NK-92 (cell line): ENCODE data around the gene VILL.

Experiments used
- DNase-seq: peaks from one replicate; lab custom pipeline; 2025; ENCODE audit not compliant: unreplicated experiment; lab: John Stamatoyannopoulos, UW

VILL gene

DNA sequence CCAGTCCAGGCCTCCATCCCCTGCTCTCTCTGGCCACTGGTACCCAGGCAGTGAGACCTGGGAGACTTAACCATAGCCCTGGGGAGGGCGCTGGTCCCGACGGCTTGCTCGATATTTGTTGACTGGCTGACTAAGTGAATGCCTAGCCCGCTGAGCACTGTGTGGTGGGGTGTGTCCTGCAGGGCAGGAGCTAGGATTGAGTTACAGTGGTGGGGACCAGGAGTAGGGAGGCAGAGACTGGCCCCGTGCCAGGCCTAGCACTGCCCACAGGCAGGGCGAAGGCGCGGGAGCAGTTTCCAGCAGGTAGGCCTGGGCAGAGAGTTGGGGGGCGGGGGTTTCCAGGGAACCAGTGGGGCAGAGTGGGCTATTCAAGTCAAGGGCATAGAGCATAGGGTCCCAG is at the start of gene VILL:
VILL (plus strand) TSS at position 260 of the 400 bp plus-strand sequence. CDS start 2,887 bp downstream, outside the sequence.
- no peak for DNase-seq

DNA sequence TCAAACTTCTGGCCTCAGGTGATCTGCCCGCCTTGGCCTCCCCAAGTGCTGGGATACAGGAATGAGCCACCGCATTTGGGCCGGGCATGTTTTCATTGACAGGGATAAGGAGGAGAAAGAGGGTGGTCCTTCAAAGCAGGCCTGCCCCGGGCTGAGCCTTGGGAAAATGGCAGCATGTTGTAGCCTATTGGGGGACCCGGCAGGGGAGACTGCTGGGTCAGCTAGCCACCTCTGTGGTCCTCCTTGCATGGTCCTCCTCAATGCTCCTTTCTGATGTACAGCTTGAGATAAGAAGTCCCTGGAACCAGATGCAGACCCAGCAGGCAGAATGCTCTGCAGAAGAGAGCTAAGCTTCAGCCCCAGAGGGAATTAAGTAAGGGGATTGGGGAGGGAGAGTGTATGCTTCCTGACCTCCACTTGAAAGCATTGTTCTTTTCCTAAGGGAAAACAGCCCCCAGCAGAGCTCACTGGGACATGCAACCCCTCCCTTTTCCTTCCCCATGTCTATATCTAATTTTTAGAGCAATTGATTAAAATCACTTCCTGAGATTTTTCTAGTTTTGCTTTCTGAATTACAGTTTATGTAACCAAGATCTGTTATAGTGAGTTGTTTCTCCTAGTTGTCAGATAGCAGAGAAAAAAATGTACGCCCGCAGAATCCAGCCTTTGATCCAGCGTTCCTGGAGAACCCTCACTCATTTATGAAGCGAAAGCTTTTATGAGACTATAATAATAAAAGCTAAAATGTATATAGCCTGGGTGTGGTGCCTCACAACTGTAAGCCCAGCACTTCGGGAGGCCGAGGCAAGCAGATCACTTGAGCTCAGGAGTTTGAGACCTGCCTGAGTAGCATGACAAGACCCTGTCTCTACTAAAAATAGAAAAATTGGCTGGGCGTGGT is 48.7 kb upstream of the VILL start:
- no peak for DNase-seq

DNA sequence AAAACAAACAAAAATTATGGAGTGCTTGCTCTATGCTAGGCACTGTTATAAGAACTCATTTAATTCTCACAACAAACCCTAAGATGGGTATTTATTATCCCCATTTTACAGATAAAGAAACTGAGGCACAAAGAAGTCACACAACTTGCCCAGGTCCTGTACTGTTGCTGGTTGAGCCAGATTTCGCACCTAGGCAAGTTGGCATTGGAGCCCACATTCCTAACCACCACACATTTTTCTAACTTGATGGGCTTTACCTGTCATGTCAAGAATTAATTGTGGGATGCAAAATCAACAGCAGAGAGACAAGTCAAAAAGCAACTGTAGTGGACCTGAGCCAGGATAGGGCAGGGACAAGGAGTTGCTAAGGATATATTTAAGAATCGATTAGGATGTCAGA is 47.9 kb upstream of the VILL start:
- DNase-seq, result no peak

DNA sequence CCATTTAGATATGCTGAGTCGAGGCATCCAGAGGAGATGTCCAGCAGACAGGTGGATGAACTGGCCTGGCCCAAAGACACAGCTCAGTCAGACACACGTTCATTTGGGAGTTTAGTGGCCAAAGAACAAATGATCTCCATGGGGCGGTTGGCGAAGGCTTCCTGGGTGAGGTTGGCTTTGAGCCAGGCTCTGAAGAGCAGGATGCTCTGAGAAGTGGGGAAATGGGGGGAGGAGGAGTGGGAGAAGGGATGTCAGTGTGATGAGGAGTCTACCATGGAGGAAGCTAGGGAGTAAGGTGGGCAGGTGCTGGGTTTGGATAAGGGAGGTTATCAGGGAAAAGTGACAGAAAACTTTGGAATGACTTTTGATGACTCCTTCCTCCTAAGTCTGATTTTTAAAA is 47.5 kb upstream of the VILL start:
- no peak for DNase-seq

DNA sequence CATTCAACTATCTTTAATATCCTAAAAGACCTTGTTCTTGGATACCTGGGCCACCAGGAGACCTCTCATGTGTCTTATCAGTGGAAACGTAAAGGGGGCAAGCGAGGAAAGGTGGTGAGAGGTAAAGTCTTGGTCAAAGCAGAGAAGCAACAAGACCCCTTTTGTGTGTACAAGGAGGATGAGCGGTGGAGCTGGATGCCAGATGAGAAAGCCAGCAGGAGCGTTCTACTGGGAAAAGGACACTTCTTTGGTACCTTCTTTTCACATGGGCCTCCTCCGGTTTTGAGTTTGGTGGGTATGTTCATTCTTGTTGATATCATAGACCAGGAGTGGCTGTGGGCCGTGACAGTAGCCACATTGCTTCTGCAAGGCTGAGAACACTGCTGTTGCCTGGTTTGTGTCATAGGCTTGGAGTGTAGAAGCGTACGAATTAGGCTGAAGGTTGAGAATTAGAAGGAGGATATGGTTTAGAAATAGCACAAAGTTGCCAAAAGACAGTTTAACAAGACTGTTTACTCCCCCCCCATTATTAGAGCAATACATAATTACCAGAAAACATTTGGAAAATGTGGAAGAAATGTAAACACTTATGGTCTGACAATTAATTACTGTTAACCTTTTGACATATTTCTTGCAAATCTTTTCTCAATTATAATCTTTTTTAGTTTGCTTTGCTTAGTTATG is 46.8 kb upstream of the VILL start:
- DNase-seq, result no peak

DNA sequence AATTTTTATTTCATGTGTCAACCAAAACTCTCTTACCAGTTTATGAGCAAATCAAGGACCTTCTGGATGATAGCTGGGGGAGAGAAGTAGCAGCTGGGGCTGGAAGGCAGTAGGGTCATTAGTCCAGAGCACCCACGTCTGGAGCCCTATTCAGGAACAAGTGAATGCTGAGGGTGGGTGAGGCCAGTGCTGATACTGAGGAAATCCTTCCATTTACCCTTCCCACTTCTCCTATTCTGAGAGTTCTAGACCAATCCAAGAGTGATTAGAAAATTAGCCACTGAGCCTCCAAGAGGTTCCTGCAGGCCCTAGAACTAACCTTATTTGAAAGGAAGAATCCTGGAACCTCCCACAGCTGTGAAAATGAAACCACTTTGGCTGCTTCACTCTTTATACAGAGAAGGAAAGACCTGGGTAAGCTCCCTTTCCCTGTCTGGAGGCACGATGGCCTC is 46.2 kb upstream of the VILL start:
- no peak for DNase-seq

DNA sequence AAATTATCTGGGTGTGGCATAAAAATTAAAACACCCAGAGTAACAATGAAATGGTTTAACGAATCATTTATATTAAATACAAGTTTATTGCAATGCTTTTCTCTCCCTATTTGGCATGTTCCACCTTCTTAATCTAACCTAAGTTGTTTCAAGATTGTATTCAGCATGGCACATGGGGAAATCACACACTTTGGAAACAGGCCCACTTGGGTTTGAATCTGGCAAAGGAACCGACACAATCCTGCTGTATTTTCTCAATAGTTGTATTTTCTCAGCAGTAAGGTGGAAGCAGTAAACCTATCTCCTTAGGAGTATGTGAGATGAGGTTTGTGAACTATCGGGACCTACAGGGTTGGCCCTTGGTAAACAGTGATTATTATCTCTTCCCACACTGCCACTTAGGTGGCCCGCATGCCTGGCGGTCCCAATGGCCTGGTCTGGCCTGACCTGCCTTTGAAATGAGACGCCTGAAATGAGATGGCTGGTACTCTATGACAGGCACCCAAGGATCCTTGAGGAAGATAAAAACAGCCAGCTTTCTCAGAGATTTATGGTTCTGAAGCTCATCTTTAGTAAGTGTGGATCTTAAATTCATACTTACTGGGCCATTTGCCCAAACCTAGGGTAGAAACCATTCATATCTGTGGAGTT is 45.3 kb upstream of the VILL start:
- no peak for DNase-seq

DNA sequence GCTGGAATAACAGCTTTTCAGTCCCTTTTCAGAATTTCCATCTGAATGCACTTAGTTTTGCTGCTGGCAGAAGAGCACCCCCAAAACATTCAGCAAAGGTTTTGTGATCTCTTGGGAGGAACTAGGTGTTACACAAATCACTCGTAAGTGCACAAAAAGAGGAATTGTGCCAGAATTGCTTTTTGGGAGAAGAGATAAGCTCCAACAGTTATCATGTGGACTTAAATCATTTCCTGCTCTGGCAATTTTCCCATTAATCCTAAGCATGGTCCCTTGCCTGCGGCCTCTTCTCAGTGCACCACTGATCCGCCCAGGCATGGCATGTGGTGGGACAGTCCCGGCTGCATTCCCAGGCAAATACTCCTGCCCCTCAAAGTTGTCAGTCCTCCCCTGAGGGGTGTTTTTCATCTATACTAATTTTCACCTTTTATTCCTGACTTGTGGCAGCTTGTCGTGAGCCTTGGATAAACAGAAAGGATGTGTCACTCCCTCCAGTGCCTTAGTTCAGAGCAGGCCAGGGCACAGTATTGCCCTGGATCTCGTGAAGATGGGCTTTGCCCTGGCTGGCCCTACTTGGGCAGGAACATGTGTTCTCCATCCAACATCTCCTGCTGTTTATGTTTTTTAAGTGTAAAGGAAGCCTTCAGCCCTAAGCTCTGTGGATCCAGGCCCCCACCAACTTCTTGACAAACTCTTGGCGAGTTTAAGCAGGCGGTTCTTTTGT is 44.6 kb upstream of the VILL start:
- DNase-seq, result no peak

DNA sequence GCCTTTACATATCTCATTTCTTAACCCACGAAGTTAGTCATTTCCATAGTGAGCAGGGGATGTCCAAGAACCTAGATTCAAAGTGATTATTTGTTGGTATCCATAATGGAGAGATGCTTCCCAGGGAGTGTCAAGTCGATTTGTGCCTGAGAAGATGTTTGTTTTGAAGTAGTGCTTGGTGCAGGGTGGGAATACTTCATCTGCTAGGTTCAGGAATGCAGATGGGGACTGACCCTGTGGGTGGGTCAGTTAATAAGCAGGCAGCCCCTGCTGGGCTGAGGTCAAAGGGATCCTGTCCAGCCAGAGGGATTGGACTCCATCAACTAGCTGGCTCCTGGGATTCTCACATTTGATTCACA is 44.1 kb upstream of the VILL start:
- no peak for DNase-seq

DNA sequence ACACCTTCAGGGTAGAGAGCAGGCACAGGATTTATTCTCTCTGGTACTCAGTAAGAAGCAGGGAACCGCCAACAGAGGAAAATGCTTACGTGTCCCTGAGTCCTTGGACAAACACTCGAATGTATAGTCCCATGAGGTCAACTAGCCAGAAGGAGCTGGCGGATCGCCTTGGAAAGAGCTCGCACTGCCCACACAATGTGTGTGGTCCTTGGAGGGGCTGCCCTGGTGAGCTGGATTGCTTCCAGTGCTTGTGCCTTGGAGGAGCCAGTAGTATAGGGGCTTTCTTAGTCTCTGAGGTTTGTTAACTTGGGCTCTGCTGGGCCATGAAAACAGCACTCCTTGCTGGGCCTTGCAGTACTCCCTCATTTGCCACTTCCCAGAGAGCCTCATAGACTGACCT is 40.7 kb upstream of the VILL start:
- no peak for DNase-seq

DNA sequence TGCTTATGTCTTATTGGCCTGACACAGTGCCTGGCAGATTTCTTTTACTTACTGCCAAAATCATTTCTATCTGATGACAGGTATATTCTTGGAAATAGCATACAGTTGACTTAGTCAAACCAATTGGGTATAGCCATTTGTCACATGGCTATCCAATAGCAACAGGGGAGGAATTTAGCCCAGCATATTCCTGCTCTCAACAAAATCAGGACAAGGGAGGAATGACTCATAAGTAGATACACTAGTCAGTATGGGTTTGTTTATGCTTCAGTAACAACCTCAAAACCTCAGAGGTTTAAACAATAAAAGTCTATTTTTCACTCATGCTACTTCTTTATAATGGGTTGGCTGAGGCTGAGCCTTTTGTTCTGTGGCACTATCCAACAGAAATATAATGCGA is 38.0 kb upstream of the VILL start:
- DNase-seq, result no peak

DNA sequence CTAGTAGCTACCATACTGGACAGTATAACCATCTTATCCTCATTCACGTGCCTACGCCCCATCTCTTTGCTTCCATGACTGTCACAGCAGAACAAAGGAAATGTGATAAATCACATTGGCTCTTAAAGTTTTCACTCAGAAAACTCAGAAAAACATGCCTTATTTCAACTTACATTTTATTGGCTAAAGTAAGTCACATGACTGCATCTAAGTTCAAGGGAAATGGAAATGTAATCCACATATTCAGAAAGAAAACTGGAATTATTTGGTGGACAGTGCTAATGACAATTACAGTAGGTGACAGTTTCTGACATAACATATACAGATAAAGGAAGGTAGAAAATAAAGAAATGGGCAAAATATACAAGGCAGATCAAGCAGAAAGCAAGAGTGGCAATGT is 37.4 kb upstream of the VILL start:
- DNase-seq, result no peak

DNA sequence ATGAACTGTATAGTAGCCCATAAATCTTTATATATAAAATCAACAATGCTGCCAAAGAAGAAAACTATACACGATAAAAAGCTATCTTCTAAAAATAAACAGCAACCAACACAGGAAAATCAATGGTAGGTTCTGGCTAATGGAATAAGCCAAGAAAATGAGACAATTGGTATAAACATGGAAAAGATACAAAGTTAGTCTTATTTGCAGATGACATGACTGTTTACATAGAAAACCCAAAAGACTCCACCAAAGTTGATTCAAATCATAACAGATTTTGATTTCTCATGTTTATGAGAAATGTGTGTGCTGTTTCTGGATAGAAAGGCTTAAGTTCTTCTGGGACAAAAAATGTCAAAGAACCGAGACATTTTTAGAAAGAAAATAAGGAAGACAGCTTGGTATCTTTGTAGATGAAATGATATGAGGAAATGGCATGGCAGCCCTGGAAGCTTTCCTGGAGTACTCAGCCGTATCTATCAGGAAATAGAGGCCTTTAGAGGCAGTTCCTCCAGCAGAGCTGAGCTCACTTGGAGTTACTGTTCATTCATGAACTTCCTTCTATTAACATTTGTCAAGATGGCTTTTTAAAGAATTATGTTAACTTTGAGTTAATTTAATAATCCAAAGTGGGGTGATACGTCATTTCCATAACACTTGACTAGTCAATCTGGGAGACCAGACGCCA is 36.7 kb upstream of the VILL start:
- no peak for DNase-seq

DNA sequence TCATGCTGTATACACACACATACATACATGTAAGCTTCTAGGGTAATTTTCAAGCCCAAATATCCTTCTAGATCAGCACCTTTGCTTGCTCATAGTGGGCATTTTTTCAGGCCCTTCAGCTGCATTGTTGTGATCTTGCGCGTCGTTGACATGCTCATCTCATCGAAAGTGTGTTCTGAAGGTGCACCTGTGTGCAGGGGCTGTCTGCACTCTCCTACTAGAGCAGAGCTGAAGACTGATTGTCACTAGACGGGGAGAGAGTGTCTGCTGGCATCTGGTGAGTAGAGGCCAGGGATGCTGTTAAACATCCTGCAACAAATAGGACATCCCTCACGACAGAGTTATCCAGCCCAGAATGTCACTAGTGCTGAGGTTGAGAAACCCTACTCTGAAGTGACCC is 35.7 kb upstream of the VILL start:
- no peak for DNase-seq

DNA sequence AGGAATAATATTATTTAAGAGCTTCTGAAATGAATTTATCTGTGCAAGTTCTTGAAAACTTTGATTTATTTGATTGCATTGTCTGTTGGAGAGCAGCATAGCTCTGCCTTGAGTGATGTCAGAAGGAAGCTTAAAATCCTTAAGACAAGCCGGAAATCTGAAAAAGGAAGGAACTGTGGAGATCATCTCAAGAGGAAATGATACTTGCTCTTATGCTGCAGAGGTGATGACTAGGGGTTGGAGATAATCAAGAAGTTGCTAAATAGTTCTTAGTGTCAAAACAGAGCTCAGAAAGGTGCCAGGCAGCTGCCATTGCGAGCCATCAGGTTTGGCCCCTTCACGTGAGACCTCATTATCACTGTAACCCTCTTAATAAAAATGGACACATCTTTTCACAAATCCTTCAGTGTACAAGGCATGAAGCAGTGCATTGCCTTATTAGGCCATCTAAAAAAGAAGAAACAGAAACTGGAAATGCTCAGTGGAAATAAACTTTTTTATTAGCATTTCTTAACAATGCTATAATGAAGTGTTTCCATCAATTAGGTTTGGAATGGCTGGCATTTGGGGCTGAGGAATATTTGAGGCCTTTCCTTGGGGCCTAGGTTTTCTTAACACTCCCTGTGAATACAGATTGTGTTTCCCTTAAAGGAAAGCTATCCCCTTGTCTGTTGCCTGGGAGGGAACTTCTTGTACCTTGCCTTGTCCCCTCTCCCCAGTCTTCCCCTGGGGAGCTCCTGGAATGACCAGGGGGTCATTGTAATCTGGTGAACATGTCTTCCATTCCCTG is 34.5 kb upstream of the VILL start:
- no peak for DNase-seq

DNA sequence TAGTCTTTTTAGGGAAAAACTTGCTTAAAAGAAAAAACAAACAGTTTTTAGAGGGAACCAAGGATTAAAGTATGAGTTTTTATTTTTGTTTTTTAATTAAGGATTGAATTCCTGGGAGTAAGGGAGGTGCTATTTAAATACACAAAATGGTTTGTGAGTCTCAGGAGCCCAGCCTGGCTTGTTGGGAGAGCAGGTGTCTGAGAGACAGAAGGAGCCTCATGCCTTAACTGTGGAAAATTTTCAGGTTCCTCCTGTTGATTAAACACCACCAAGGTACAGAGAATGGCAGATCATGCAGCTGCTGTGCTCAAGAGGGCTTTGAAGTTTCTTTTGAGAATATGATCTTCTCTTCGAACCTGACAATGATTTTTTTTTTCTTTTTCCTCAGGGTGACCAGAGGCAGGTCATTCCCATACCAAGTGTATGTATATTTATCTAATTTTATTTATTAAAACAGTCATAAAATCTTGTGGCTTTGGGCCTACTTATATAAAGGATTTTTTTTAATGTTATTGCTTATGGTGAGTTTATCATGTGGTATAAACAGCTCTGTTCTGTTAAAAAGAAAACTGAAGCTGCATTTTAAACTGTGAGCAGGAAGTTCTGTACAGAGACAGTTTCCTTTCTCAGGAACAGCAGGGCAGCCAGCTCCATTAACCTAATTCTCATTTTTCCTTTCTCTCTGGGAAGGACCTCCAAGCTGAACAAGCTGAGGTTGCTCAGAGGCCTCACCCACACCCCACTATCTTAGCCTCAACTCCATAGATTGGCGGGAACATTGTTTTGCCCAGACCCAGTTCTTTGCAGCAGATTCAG is 33.7 kb upstream of the VILL start:
- DNase-seq, result no peak

DNA sequence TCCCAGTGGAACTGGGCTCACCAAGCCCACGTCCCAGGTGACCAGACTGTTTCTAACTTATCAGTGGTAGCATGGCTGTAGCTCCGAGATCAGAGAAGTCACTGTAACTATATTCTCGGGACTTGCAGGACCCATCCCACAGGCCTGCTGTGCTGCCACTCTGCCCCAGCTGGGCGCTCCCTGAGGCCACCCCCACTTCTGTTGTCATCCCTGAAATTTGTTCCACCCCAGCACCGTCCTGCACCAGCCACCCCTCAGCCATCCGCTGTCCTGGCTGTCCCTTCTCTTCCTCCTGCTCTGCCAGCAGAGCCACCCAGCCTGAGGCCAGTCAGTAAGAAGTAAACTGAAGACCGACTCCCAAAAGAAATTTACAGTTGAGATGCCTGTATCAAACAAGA is 33.0 kb upstream of the VILL start:
- no peak for DNase-seq

DNA sequence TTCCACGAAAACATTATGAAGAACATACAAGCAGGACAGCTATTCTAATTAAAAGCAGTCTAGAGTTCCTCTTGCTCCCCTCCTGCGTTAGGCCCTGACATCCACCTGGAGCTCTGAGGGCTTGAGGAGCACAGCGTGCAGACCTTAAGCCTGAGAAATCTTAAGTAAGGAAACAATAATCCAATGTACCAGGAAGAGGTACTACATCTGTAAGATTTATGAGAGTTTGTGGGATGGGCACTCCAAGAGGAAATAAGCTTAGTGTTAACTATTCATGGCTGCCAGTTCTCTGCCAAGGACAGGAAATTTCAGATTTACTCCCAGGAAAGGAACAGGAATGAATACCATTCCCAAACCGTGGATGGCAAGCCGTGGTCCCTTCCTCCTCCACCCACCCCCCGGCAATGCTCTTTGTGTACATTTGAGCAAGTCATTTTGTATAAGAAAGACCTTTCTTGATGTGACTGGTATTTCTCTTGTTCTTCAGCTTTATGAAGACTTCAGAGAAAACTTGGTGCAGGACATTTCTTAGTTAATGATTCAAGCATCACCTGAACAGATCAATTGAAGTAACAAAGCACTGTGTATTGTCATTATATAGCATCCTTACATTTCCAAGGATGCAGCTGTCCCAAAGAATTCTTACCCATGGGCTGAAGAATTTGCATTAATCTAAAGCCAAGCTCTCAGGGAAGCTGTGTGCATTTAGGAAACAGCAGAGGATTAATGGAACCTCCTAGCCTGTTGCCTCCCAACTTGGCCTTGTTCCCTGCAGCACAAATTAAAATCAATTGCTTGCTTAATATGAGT is 28.8 kb upstream of the VILL start:
- DNase-seq, result no peak
